ENCODE results near the gene EMP1. TPM values are rescaled to one million over a fixed set of nuclear protein-coding genes. Genes with fewer than 3 reads are reported as not detected.

EMP1 gene
- polyA plus RNA-seq, 6 donors from 2014 or later: 0.96 TPM; not detected in 5

DNA sequence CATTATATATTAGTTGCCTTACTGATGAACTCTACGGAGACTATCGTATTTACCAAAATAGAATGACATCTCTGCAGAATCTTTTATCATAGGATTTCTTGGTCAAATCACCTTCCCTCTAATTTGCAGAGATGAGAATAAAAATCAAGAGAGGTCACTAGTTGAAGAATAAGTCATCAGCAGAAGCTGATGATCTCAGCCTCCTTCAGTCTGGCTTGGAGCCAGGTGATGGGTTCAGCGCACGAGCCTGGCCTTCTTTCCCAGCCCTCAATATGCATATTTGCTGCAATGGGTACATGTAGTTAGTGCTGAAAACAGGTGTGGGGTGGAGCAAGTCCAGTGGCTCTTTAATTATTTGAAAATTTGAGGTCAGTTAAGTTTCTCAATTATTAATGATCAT is 19.2 kb upstream of the EMP1 start:
- DNase-seq (no peak), ATAC-seq (ENCODE audit: low read depth in 2 of 2) (no peak)
- Mint-ChIP-seq H3K27me3 (peaks cover 21 to 44% (median 42%) of the 10 kb centered on the region in 3 donors), H3K36me3 (no peaks in the 10 kb centered on the region), H3K27ac (no peak overlapping the region), H3K4me1 (peaks cover 21 to 27% (median 24%) of the 10 kb centered on the region in 3 donors), H3K4me3 (no peak overlapping the region), H3K9me3 (no peaks in the 10 kb centered on the region)

DNA sequence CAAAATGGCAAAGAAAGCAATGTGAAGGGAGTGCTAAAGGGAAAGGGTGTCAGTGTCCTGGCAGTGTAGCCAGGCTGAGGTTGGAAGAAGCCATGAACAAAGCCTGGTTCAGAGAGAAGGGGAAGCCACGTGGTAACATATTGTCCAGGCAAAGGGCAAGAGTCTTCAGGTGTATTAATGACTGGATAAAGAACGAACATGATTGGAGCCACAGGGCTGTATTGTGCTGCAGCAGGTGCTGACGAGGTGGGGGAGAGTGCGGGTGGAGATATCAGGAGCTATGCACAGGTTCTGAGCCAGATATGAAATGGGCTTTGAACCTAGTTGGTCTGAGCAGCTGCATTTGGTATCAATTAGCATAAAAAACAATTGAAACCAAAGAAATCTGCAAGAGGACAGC is 18.6 kb upstream of the EMP1 start:
- Mint-ChIP-seq H3K36me3 (no peaks in the 10 kb centered on the region), H3K4me1 (peaks cover 21 to 24% (median 21%) of the 10 kb centered on the region in 3 donors), H3K27me3 (peaks cover 21 to 44% (median 41%) of the 10 kb centered on the region in 3 donors), H3K27ac (no peak overlapping the region), H3K4me3 (no peak overlapping the region), H3K9me3 (no peaks in the 10 kb centered on the region)
- no peak for DNase-seq
- no peak for ATAC-seq (ENCODE audit: low read depth in 2 of 2)

DNA sequence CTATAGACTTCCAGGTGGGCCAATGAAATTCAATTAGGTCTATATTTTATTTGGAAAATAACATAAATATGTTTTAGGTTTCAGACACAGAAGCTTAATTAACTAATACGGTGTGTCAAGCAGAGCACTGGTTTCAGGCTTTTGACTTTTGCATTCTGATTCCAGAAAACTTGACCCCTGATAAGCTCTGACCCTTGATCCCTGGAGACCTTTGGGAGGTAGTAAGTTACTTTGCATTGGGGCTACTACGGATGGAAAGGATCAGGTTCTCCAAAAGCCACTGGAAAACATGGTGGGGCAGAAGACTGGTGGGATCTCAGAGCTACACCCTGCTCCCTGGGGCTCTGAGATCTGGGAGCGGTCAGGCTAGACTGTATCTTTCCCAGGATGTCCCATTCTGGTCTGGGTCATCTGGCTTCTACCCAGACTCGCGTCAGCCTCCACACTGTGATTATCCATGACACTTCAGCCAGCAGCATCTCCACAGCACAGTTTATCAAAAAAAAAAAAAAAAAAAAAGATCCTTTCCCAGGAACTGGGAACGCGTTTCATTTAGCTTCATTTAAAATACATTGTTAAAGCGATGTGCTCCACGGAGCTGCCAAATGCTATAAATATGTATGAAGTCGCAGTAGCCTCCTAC is 17.8 kb upstream of the EMP1 start:
- Mint-ChIP-seq H3K4me1 (peaks cover 13 to 18% (median 14%) of the 10 kb centered on the region in 3 donors), H3K27me3 (peaks cover 21 to 46% (median 44%) of the 10 kb centered on the region in 3 donors), H3K36me3 (no peaks in the 10 kb centered on the region), H3K27ac (no peak overlapping the region), H3K4me3 (peak overlapping the region in 1 of 8 donors; percentile 20), H3K9me3 (no peaks in the 10 kb centered on the region)
- DNase-seq (no peak), ATAC-seq (ENCODE audit: low read depth in 2 of 2) (no peak)

DNA sequence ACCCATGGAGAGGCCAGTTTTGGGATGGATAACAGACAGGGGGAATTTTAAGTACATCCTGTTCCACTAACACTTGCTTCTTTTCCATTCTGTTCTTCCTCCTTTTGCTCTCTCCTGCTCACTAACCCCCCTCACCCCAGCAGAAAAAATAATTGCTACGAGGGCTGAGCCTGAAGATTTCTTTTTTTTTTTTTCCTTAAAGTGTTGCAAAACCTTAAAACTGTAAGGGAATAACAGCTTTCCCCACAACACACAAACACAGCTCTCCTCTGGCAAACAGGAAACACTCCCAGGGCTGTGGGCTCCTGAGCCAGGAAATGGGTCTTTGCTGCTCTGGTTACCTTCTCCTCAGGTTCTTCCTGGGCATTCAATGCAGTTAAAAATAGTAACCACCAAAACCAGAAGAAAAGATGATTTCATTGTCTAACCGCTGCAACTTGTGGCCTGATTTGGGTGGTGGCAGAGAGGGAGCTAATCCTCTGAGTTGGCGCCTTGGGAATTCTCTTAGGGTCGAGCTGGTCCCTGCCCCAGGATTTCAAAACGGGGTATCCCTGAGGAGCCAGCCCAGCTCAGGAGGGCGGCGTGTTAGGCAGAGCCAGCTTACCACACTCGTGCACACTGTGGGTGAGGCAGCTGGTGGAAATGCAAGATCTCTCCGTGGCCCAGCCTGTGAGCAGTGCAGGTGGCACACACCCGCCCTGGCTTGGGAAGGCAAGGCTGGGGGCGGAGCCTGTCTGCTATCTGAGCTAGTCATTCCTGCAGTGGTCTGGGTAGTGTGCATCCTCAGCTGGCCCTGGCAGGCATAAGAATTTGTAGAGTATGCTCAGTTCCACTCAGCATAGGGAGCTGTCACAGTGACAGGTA is 17.1 kb upstream of the EMP1 start:
- Mint-ChIP-seq H3K27me3 (peaks cover 21 to 53% (median 44%) of the 10 kb centered on the region in 3 donors), H3K27ac (peak overlapping the region in 2 of 6 donors; percentile 61 to 66), H3K36me3 (no peaks in the 10 kb centered on the region), H3K9me3 (no peaks in the 10 kb centered on the region), H3K4me1 (peaks cover 10 to 14% (median 12%) of the 10 kb centered on the region in 3 donors), H3K4me3 (peak overlapping the region in 3 of 8 donors; percentile 30 to 72 (median 48))
- DNase-seq: no peak
- peak; percentile 90 to 93 for ATAC-seq (ENCODE audit: low read depth in 2 of 2)

DNA sequence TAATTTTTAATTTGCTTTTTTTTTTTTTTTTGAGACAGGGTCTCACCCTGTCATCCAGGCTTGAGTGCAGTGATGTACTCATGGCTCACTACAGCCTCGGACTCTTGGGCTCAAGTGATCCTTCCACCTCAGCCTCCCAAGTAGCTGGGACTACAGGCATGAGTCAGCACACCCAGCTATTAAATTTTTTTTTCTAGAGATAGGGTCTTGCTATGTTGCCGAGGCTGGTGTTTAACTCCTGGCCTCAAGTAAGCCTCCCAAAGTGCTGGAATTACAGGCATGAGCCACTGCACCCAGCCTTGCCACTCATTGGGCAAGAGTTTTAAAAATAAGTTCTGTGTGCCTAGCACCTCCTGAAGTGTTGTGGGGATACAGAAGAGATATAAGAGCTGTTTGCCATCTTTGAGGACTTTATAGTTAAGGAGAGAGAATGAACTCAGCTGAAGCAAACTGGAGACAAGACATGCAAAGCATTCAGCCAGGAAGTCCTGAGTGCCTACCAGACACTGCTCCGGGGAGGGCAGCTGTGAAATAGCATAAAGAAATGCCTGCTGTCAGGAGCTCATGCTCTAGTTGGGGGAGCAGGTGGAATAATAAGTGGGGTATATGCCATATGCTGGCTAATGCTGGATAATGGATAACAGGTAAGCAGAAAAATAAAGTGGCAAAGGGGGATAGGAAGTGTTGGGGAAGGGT is 15.0 kb upstream of the EMP1 start:
- H3K27ac Mint-ChIP-seq: peak overlapping the region in 1 of 6 donors; percentile 65

DNA sequence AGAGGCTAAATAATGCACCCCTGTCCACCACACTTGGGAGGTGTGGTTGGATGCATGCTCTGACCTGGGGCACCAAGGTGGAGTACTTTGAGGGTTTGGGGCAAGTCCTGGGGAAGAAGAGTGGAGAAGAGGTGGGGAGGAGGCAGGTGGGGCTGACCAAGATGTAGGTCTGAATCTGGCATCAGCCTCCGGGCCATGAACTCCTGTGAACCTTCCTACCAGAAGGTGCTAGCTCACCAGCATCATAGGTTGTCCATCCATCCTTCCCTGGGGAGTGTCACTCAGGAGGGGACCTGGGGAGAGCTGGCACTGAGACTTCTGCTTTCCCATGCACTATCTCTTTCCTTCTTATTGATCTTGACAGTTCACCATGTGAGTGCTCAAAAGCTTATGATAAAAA is 13.6 kb upstream of the EMP1 start:
- Mint-ChIP-seq H3K36me3 (no peaks in the 10 kb centered on the region), H3K27me3 (peaks cover 15 to 51% (median 28%) of the 10 kb centered on the region in 3 donors), H3K27ac (no peak overlapping the region)

More for the DNA sequence above, 15.0 kb upstream of the EMP1 start:
- Mint-ChIP-seq H3K9me3 (no peaks in the 10 kb centered on the region), H3K4me3 (no peak overlapping the region), H3K36me3 (no peaks in the 10 kb centered on the region), H3K4me1 (peaks cover 10 to 14% (median 12%) of the 10 kb centered on the region in 3 donors), H3K27me3 (peaks cover 17 to 58% (median 36%) of the 10 kb centered on the region in 3 donors)
- ATAC-seq (ENCODE audit: low read depth in 2 of 2) (no peak), DNase-seq (no peak)

DNA sequence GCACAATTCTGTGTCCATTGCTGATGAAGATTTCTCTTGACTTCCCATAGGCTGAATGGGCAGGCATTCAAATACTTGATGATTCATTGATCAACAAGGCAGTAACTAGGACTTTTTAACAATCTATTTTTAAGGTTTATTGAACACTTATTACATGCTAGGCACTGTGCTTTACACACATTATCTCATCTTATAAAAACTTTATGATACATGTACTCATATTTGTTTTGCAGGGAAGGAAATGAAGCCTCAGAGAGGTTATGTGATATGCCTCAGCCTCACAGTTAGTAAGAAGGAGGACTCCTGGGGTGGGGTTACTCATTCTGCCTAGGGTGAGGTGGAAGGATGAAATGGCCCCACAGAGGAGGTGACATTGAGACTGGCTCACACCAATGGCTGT is 12.9 kb upstream of the EMP1 start:
- Mint-ChIP-seq H3K4me1 (peaks cover 10 to 14% (median 12%) of the 10 kb centered on the region in 3 donors), H3K9me3 (no peaks in the 10 kb centered on the region), H3K27ac (no peak overlapping the region), H3K4me3 (no peak overlapping the region), H3K36me3 (no peaks in the 10 kb centered on the region), H3K27me3 (peaks cover 11 to 46% (median 23%) of the 10 kb centered on the region in 3 donors)
- no peak for ATAC-seq (ENCODE audit: low read depth in 2 of 2)
- DNase-seq: no peak

More for the DNA sequence above, 13.6 kb upstream of the EMP1 start:
- H3K4me3 Mint-ChIP-seq: no peak overlapping the region
- H3K9me3 Mint-ChIP-seq: no peaks in the 10 kb centered on the region
- H3K4me1 Mint-ChIP-seq: peaks cover 10 to 14% (median 12%) of the 10 kb centered on the region in 3 donors
- ATAC-seq (ENCODE audit: low read depth in 2 of 2): no peak
- DNase-seq: no peak

DNA sequence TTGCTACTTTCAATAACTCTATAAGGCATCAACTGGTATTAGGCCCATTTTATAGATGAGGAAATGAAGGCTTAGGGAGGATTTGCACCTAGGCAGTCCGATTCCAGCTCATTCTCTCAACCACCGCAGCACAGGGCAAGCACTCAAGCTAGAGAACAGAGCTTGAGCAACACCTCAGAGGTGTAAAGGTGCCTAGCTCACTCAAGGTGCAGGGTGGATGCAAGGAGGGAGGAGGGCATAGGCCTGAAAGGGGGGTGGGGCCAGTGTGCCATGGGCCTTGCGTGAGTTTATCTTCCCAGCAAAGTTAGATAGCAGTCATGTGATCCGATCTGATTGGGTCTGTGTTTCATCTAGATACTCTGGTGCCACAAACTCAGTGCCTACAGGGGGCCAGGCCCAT is 10.2 kb upstream of the EMP1 start:
- ATAC-seq (ENCODE audit: low read depth in 2 of 2) (no peak), DNase-seq (no peak)
- Mint-ChIP-seq H3K9me3 (no peaks in the 10 kb centered on the region), H3K4me1 (no peaks in the 10 kb centered on the region), H3K36me3 (no peaks in the 10 kb centered on the region), H3K4me3 (no peak overlapping the region), H3K27ac (peak overlapping the region in 1 of 6 donors; percentile 16), H3K27me3 (peaks cover 13 to 41% (median 15%) of the 10 kb centered on the region in 3 donors)

DNA sequence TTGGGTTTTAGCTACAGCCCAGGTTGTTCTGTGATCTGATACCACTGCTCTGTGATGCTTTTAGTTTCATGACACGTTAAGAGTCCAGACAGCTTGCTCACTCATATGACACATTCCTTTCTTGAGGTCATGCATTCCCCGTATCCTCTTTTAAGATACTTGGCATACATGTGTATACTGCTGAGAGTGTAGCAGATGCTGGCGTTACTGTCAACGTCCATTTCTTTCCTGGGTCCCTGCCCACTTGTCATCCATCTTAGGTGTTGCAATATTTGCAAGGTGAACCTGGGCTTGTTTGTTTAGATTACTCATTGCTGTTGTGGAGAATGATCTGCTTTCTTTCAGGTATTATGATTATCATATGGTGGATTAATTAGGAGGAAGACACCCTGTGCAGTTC is 9.1 kb upstream of the EMP1 start:
- Mint-ChIP-seq H3K27ac (peak overlapping the region in 1 of 6 donors; percentile 3), H3K27me3 (peaks cover 8 to 43% (median 9%) of the 10 kb centered on the region in 3 donors), H3K4me1 (no peaks in the 10 kb centered on the region), H3K36me3 (no peaks in the 10 kb centered on the region), H3K9me3 (no peaks in the 10 kb centered on the region), H3K4me3 (no peak overlapping the region)
- no peak for DNase-seq
- no peak for ATAC-seq (ENCODE audit: low read depth in 2 of 2)

DNA sequence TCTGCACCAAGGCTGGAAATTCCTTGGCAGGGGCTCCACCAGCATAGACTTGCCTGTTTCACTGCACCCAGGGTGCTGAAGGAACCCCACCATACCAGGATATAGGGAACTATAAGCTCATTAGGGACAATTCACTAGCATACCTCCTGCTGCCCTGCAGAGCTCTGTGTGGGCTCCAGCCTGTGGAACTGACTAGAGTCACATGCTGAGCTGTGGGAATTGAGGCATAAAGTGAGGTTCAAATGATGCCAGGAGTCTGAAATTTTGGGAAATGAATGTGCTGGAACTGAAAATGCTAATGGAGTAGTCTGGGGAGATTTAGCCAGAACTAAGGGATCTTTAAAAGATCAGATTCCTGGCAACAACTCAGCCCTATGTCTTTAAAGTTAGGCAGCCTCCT is 7.3 kb upstream of the EMP1 start:
- Mint-ChIP-seq H3K27me3 (peaks cover 9 to 35% (median 16%) of the 10 kb centered on the region in 3 donors), H3K9me3 (no peaks in the 10 kb centered on the region), H3K27ac (no peak overlapping the region), H3K4me3 (no peak overlapping the region), H3K36me3 (no peaks in the 10 kb centered on the region), H3K4me1 (no peaks in the 10 kb centered on the region)
- DNase-seq: no peak
- ATAC-seq (ENCODE audit: low read depth in 2 of 2): no peak

DNA sequence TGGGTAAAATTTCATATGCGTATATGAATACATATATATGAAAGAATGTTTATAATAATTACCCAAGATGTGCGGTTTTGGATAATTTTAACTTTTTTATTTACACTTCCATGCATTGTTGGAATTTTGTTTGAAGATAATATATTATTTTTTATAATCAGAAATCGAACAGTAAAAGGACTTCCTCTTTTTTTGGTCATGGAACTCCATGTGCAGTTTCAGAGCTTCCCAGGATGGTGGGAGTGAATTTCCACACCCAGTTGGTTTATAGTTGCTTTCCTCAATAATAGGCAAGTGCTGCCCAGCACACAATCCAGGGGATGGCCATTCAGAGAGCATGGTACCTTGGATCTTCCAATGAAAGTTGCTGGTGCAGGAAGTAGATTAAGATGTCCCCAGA is 6.3 kb upstream of the EMP1 start:
- ATAC-seq (ENCODE audit: low read depth in 2 of 2) (no peak), DNase-seq (no peak)
- Mint-ChIP-seq H3K4me3 (no peak overlapping the region), H3K36me3 (no peaks in the 10 kb centered on the region), H3K27me3 (peaks cover 9 to 29% (median 16%) of the 10 kb centered on the region in 3 donors), H3K9me3 (no peaks in the 10 kb centered on the region), H3K4me1 (no peaks in the 10 kb centered on the region), H3K27ac (no peak overlapping the region)

DNA sequence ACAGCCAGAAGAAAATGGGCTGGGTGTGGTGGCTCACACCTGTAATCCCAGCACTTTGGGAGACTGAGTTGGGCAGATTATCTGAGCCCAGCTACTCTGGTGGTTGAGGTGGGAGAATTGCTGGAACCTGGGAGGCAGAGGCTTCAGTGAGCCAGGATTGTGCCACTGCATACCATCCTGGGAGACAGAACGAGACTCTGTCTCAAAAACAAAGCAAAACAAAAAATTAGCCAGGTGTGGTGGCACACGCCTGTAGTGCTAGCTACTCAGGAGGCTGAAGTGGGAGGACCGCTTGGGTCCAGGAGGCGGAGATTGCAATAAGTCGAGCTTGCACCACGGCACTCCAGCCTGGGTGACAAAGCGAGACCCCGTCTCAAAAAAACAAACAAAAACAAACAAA is 3.8 kb upstream of the EMP1 start:
- no peaks in the 10 kb centered on the region for H3K9me3 Mint-ChIP-seq
- peaks cover 16 to 24% (median 21%) of the 10 kb centered on the region in 3 donors for H3K4me1 Mint-ChIP-seq
- no peaks in the 10 kb centered on the region for H3K36me3 Mint-ChIP-seq
- DNase-seq: no peak
- no peak for ATAC-seq (ENCODE audit: low read depth in 2 of 2)
- no peak overlapping the region for H3K4me3 Mint-ChIP-seq
- no peak overlapping the region for H3K27ac Mint-ChIP-seq
- peaks cover 17 to 42% (median 26%) of the 10 kb centered on the region in 3 donors for H3K27me3 Mint-ChIP-seq

DNA sequence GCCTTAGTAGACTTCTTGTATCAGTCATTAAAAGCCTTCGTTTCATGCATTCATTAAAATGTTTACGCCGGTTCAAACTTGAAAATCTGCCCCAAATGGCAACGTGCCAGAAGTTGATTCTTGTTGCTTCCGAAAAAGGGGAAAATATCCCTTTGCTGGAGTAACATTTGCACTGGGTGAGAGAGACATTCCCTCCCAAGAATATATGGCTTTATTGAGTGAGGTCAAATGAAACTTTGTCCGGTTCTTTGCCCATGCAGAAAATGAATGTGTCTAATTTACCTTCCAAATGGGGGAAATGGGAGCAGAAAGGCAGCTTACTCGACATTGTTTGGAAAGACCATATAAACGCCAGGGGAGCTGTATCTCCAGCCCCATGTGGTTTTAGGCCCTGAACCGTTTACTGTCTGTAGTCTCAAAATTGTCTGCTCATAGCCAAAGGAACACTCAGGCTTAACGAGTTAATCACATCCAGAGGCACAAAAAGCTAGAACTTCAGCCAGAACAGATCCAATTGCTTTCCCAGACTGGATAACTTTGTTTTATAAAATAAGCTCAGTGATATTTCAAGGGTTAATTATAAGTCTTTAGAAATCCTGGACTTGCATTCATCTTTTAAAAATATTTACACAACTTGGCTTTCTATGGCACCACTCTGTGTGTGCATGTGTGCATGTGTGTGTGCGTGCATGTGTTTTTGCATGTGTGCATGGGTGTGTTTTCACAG is 2.9 kb upstream of the EMP1 start:
- peaks cover 16 to 26% (median 21%) of the 10 kb centered on the region in 3 donors for H3K4me1 Mint-ChIP-seq
- H3K4me3 Mint-ChIP-seq: no peak overlapping the region
- ATAC-seq (ENCODE audit: low read depth in 2 of 2) (no peak), DNase-seq (no peak)
- H3K27me3 Mint-ChIP-seq: peaks cover 21 to 46% (median 29%) of the 10 kb centered on the region in 3 donors
- H3K36me3 Mint-ChIP-seq: no peaks in the 10 kb centered on the region
- no peak overlapping the region for H3K27ac Mint-ChIP-seq
- no peaks in the 10 kb centered on the region for H3K9me3 Mint-ChIP-seq
